ENCODE measurements around the gene CEND1.

DNA sequence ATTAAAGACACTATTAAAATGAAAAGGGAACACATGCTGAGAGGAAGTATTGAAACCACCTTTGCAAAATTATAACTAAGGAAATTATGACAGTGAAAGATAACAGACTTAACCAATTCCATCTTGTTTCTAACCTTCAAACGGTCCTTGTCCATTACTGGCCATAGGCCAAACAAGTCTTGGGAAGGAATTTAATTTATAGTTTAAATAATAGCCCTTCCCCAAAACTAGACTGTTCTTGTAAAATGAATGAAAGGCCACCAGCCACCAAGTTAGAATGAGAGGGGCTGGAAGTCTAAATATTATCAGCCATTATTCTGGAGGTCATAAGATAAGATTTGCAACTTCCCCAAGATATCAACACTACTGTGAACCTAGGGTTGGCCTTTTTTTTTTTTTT lies 44.5 kb downstream of the CEND1 start:
- TF ChIP-seq, protein P1, sequence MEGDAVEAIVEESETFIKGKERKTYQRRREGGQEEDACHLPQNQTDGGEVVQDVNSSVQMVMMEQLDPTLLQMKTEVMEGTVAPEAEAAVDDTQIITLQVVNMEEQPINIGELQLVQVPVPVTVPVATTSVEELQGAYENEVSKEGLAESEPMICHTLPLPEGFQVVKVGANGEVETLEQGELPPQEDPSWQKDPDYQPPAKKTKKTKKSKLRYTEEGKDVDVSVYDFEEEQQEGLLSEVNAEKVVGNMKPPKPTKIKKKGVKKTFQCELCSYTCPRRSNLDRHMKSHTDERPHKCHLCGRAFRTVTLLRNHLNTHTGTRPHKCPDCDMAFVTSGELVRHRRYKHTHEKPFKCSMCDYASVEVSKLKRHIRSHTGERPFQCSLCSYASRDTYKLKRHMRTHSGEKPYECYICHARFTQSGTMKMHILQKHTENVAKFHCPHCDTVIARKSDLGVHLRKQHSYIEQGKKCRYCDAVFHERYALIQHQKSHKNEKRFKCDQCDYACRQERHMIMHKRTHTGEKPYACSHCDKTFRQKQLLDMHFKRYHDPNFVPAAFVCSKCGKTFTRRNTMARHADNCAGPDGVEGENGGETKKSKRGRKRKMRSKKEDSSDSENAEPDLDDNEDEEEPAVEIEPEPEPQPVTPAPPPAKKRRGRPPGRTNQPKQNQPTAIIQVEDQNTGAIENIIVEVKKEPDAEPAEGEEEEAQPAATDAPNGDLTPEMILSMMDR (IDR thresholded peaks at IDR 0.05) = no peak
- TF ChIP-seq POLR2A (IDR thresholded peaks at IDR 0.05) = no peak

All from testis (tissue), 2 donors.